K562 (cell line): ENCODE measurements around the gene MSH2. TPM values are rescaled to one million over a fixed set of nuclear protein-coding genes. Genes with fewer than 3 reads are reported as not detected.

Source experiments
- EGR1 ChIP-seq: fragments of 450-650 bp; conservative IDR thresholded peaks from 2 replicates; pipeline ENCODE4 v1.6.1; 2017; ENCODE audit warnings: mild to moderate bottlenecking
- FOXJ3 ChIP-seq: sonication (generic); formaldehyde crosslinking; IDR thresholded peaks from 2 replicates; pipeline ENCODE4 v1.4.0; 2020; ENCODE audit warnings: mild to moderate bottlenecking, missing genetic modification reagents
- GTF2E2 ChIP-seq: fragments of 200-800 bp; sonication (Bioruptor generic); IDR thresholded peaks from 2 replicates; pipeline ENCODE4 v1.6.1; 2016; ENCODE audit warnings: missing genetic modification characterization, missing compliant biosample characterization
- IRF1 ChIP-seq: sonication (generic); formaldehyde crosslinking; IDR thresholded peaks from 2 replicates; pipeline ENCODE4 v1.8.0; 2022; ENCODE audit warnings: missing genetic modification reagents, mild to moderate bottlenecking, borderline replicate concordance
- MEF2D ChIP-seq: conservative IDR thresholded peaks from 2 replicates; pipeline ENCODE4 v1.6.1; 2016; ENCODE audit warnings: low read depth, missing genetic modification characterization, missing compliant biosample characterization
- MTA1 ChIP-seq: fragments of 450-650 bp; IDR thresholded peaks from 2 replicates; pipeline ENCODE4 v1.6.1; 2017; ENCODE audit warnings: borderline replicate concordance
- MYBL2 ChIP-seq, 2 experiments: fragments of 450-650 bp in 1 of 2; sonication (generic) in 1 of 2; formaldehyde crosslinking in 1 of 2; IDR thresholded peaks; 2 replicates each; pipeline versions ENCODE4 v1.6.1 to v1.8.1; 2017 to 2022; ENCODE audit warnings: borderline replicate concordance in 1 of 2, inconsistent platforms in 1 of 2, low read depth in 1 of 2, mild to moderate bottlenecking in 1 of 2, missing genetic modification reagents in 1 of 2, moderate library complexity in 1 of 2
- PYGO2 ChIP-seq: fragments of 450-650 bp; IDR thresholded peaks from 2 replicates; pipeline ENCODE4 v1.6.1; 2016; ENCODE audit warnings: mild to moderate bottlenecking, missing genetic modification characterization, moderate library complexity, missing compliant biosample characterization
- SREBF2 ChIP-seq: sonication (generic); formaldehyde crosslinking; IDR thresholded peaks from 2 replicates; pipeline ENCODE4 v1.4.0; 2020; ENCODE audit warnings: mild to moderate bottlenecking, missing genetic modification reagents
- SRSF7 ChIP-seq: fragments of 200-400 bp; formaldehyde crosslinking; optimal IDR thresholded peaks from 2 replicates; pipeline ENCODE3; 2017; ENCODE audit warnings: mild to moderate bottlenecking, low read depth, low read length
- STAT5A ChIP-seq: IDR thresholded peaks from 2 replicates; pipeline ENCODE4 v1.6.1; 2012; ENCODE audit warnings: low read length, inconsistent platforms, borderline replicate concordance
- ZNF239 ChIP-seq: fragments of 250-450 bp; sonication (Bioruptor Pico); IDR thresholded peaks from 2 replicates; pipeline ENCODE4 v1.4.0; 2020; ENCODE audit warnings: mild to moderate bottlenecking
- ZNF253 ChIP-seq: fragments of 250-450 bp; sonication (Bioruptor Pico); conservative IDR thresholded peaks from 2 replicates; pipeline ENCODE4 v1.6.1; 2021; ENCODE audit warnings: mild to moderate bottlenecking
- ZNF75A ChIP-seq: fragments of 450-650 bp; formaldehyde crosslinking; IDR thresholded peaks from 2 replicates; pipeline ENCODE4 v1.4.0; 2020; ENCODE audit warnings: mild to moderate bottlenecking
- polyA plus RNA-seq, 8 experiments: library from polyadenylated mRNA; depleted of rRNA in 4 of 8; stranded (reverse) in 5 of 8; unstranded in 3 of 8; fragments of >200 nt; fragmentation: Nextera tagmentation in 2 of 8; fragmentation: Illumina TruSeq in 1 of 8; extraction: Ambion mirVana in 2 of 8; extraction: Trizol in 1 of 8; gene quantifications; 2 replicates each; pipeline versions ENCODE4 v1.2.1 to v1.2.3, GENCODE V29; 2011 to 2014; ENCODE audit warnings: inconsistent platforms in 1 of 8, missing spikeins in 1 of 8
- total RNA-seq, 7 experiments: library from RNA; depleted of rRNA in 6 of 7; stranded (reverse); fragments of >200 nt in 6 of 7; fragmentation: Illumina TruSeq in 2 of 7; extraction: Trizol in 2 of 7; gene quantifications; 2 replicates each; pipeline versions ENCODE4 v1.2.1 to v1.2.3, GENCODE V29; 2011 to 2021; ENCODE audit warnings: low replicate concordance in 1 of 7
- TF ChIP-seq, protein P1 (sequence below): fragments of 200-800 bp; sonication (Bioruptor generic); IDR thresholded peaks from 2 replicates; pipeline ENCODE4 v1.6.1; 2016; ENCODE audit warnings: missing genetic modification characterization, missing compliant biosample characterization
- TF ChIP-seq, protein P2 (sequence below): fragments of 450-650 bp; formaldehyde crosslinking; IDR thresholded peaks from 2 replicates; pipeline ENCODE4 v1.4.0; 2020; ENCODE audit warnings: mild to moderate bottlenecking
- TF ChIP-seq, protein P3 (sequence below): fragments of 250-450 bp; sonication (Bioruptor Pico); IDR thresholded peaks from 2 replicates; pipeline ENCODE4 v1.5.0; 2020; ENCODE audit warnings: mild to moderate bottlenecking

MSH2 gene
- total and polyA plus RNA-seq, 9 of the 15 experiments (the other 6 are each of a cell fraction or from before 2014, with no cell fraction given), result 51.8 to 139 (median 113) TPM

DNA sequence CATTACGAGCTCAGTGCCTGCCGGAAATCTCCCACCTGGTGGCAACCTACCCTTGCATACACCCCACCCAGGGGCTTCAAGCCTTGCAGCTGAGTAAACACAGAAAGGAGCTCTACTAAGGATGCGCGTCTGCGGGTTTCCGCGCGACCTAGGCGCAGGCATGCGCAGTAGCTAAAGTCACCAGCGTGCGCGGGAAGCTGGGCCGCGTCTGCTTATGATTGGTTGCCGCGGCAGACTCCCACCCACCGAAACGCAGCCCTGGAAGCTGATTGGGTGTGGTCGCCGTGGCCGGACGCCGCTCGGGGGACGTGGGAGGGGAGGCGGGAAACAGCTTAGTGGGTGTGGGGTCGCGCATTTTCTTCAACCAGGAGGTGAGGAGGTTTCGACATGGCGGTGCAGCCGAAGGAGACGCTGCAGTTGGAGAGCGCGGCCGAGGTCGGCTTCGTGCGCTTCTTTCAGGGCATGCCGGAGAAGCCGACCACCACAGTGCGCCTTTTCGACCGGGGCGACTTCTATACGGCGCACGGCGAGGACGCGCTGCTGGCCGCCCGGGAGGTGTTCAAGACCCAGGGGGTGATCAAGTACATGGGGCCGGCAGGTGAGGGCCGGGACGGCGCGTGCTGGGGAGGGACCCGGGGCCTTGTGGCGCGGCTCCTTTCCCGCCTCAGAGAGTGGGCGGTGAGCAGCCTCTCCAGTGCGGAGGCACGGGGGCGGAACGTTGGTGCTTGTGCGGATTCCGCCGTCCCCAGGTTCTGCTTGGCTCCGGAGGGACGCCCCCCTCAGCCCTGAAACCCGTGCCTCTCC, at the start of gene MSH2 (continued):
- TF ChIP-seq, protein P1, sequence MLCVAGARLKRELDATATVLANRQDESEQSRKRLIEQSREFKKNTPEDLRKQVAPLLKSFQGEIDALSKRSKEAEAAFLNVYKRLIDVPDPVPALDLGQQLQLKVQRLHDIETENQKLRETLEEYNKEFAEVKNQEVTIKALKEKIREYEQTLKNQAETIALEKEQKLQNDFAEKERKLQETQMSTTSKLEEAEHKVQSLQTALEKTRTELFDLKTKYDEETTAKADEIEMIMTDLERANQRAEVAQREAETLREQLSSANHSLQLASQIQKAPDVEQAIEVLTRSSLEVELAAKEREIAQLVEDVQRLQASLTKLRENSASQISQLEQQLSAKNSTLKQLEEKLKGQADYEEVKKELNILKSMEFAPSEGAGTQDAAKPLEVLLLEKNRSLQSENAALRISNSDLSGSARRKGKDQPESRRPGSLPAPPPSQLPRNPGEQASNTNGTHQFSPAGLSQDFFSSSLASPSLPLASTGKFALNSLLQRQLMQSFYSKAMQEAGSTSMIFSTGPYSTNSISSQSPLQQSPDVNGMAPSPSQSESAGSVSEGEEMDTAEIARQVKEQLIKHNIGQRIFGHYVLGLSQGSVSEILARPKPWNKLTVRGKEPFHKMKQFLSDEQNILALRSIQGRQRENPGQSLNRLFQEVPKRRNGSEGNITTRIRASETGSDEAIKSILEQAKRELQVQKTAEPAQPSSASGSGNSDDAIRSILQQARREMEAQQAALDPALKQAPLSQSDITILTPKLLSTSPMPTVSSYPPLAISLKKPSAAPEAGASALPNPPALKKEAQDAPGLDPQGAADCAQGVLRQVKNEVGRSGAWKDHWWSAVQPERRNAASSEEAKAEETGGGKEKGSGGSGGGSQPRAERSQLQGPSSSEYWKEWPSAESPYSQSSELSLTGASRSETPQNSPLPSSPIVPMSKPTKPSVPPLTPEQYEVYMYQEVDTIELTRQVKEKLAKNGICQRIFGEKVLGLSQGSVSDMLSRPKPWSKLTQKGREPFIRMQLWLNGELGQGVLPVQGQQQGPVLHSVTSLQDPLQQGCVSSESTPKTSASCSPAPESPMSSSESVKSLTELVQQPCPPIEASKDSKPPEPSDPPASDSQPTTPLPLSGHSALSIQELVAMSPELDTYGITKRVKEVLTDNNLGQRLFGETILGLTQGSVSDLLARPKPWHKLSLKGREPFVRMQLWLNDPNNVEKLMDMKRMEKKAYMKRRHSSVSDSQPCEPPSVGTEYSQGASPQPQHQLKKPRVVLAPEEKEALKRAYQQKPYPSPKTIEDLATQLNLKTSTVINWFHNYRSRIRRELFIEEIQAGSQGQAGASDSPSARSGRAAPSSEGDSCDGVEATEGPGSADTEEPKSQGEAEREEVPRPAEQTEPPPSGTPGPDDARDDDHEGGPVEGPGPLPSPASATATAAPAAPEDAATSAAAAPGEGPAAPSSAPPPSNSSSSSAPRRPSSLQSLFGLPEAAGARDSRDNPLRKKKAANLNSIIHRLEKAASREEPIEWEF (CRISPR knock-in tag), result no peak
- no peak for TF ChIP-seq MYBL2 (IDR thresholded peaks at IDR 0.05; ENCODE audit: low read depth)
- TF ChIP-seq MYBL2 (CRISPR knock-in tag; IDR thresholded peaks at IDR 0.05; ENCODE audit: borderline replicate concordance), result no peak
- no peak for TF ChIP-seq PYGO2 (tag)
- no peak for TF ChIP-seq SREBF2
- peak; percentile 87 for TF ChIP-seq EGR1
- no peak for TF ChIP-seq ZNF253 (CRISPR knock-in tag)
- peak; percentile 91; the same call in 1 of the 2 replicates for TF ChIP-seq IRF1 (CRISPR knock-in tag)
- no peak for TF ChIP-seq FOXJ3 (CRISPR knock-in tag)
- TF ChIP-seq GTF2E2 (tag), result no peak
- peak; percentile 38; the same call in 1 of the 2 replicates for TF ChIP-seq MTA1
- no peak for TF ChIP-seq ZNF75A
- TF ChIP-seq, protein P2, sequence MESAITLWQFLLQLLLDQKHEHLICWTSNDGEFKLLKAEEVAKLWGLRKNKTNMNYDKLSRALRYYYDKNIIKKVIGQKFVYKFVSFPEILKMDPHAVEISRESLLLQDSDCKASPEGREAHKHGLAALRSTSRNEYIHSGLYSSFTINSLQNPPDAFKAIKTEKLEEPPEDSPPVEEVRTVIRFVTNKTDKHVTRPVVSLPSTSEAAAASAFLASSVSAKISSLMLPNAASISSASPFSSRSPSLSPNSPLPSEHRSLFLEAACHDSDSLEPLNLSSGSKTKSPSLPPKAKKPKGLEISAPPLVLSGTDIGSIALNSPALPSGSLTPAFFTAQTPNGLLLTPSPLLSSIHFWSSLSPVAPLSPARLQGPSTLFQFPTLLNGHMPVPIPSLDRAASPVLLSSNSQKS, result no peak
- TF ChIP-seq, protein P3, sequence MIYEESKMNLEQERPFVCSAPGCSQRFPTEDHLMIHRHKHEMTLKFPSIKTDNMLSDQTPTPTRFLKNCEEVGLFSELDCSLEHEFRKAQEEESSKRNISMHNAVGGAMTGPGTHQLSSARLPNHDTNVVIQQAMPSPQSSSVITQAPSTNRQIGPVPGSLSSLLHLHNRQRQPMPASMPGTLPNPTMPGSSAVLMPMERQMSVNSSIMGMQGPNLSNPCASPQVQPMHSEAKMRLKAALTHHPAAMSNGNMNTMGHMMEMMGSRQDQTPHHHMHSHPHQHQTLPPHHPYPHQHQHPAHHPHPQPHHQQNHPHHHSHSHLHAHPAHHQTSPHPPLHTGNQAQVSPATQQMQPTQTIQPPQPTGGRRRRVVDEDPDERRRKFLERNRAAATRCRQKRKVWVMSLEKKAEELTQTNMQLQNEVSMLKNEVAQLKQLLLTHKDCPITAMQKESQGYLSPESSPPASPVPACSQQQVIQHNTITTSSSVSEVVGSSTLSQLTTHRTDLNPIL (CRISPR knock-in tag), result no peak
- no peak for TF ChIP-seq MEF2D (tag)
- no peak for TF ChIP-seq STAT5A
- TF ChIP-seq ZNF239 (CRISPR knock-in tag), result no peak
- no peak for TF ChIP-seq SRSF7
